ENCODE measurements around the gene MAD1L1. TPM values are rescaled to one million over a fixed set of nuclear protein-coding genes. Genes with fewer than 3 reads are reported as not detected.

MAD1L1 gene
- total RNA-seq, 1 donor from 2014 or later, result 32.3 TPM

DNA sequence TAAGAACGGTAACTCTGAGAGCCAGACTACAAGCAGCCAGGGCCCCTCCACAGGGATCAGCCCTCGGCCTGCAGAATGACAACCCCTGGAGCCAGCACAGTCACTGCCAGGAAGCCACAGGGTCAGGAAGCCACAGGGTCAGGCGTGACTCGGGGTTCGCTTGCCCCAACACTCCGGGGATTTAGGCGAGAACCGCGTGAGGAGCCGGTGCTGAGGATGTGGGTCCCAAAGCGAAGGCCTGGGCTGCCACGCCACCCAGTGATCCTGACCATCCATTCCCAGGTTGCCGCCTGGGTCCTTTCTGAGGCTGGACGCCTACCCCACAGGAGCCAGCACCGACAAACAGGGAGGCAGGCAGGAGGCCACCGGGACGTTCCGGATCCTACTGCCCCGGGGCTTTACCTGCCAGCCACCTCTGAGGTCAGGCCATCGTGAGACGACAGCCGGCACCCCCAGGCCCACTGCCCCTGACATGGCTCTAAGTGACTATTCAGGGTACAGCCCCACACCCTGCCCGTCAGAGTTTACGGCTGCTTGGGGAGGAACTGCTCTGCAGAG lies 334.0 kb downstream of the MAD1L1 start:
- no peak overlapping the region for H3K27ac Mint-ChIP-seq (ENCODE audit: unreplicated experiment)
- TF ChIP-seq, protein P1, sequence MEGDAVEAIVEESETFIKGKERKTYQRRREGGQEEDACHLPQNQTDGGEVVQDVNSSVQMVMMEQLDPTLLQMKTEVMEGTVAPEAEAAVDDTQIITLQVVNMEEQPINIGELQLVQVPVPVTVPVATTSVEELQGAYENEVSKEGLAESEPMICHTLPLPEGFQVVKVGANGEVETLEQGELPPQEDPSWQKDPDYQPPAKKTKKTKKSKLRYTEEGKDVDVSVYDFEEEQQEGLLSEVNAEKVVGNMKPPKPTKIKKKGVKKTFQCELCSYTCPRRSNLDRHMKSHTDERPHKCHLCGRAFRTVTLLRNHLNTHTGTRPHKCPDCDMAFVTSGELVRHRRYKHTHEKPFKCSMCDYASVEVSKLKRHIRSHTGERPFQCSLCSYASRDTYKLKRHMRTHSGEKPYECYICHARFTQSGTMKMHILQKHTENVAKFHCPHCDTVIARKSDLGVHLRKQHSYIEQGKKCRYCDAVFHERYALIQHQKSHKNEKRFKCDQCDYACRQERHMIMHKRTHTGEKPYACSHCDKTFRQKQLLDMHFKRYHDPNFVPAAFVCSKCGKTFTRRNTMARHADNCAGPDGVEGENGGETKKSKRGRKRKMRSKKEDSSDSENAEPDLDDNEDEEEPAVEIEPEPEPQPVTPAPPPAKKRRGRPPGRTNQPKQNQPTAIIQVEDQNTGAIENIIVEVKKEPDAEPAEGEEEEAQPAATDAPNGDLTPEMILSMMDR (IDR thresholded peaks at IDR 0.05; ENCODE audit: insufficient read depth, low read depth, low read length), result no peak
- TF ChIP-seq EZH2 (IDR thresholded peaks at IDR 0.05; ENCODE audit: insufficient read depth, low read length), result no peak
- FAIRE-seq (no peak), DNase-seq (ENCODE audit: low read depth) (no peak)
- no peaks in the 10 kb centered on the region for H3K27me3 Mint-ChIP-seq (ENCODE audit: low read depth, unreplicated experiment)
- Histone ChIP-seq H3K27me3 (ENCODE audit: insufficient read depth, low read length) (no peaks in the 10 kb centered on the region), H3K9me3 (ENCODE audit: insufficient read depth, low read depth, low read length) (no peaks in the 10 kb centered on the region), H3K36me3 (ENCODE audit: insufficient read depth, low read length) (no peaks in the 10 kb centered on the region), H3K27ac (ENCODE audit: low read depth, low read length) (peak overlapping the region; percentile 69), H4K20me1 (ENCODE audit: insufficient read depth, low read length) (peaks cover 3% of the 10 kb centered on the region), H3K9ac (ENCODE audit: low read length) (peak overlapping the region; percentile 49), H3K4me3 (ENCODE audit: insufficient read depth, low read depth, low read length) (no peak overlapping the region), H3K4me2 (ENCODE audit: low read length) (peak overlapping the region; percentile 31), H3K4me1 (ENCODE audit: insufficient read depth, low read length) (peaks cover 20% of the 10 kb centered on the region), H3K79me2 (ENCODE audit: insufficient read depth, low read length) (no peaks in the 10 kb centered on the region), H2AFZ (ENCODE audit: low read depth, low read length) (no peak overlapping the region)
- peaks cover 1% of the 10 kb centered on the region for H3K9me3 Mint-ChIP-seq (ENCODE audit: unreplicated experiment)
- H3K4me1 Mint-ChIP-seq (ENCODE audit: low read depth, unreplicated experiment), result peaks cover 7% of the 10 kb centered on the region
- no peak overlapping the region for H3K4me3 Mint-ChIP-seq (ENCODE audit: unreplicated experiment)
- peaks cover 1% of the 10 kb centered on the region for H3K36me3 Mint-ChIP-seq (ENCODE audit: low read depth, unreplicated experiment)

DNA sequence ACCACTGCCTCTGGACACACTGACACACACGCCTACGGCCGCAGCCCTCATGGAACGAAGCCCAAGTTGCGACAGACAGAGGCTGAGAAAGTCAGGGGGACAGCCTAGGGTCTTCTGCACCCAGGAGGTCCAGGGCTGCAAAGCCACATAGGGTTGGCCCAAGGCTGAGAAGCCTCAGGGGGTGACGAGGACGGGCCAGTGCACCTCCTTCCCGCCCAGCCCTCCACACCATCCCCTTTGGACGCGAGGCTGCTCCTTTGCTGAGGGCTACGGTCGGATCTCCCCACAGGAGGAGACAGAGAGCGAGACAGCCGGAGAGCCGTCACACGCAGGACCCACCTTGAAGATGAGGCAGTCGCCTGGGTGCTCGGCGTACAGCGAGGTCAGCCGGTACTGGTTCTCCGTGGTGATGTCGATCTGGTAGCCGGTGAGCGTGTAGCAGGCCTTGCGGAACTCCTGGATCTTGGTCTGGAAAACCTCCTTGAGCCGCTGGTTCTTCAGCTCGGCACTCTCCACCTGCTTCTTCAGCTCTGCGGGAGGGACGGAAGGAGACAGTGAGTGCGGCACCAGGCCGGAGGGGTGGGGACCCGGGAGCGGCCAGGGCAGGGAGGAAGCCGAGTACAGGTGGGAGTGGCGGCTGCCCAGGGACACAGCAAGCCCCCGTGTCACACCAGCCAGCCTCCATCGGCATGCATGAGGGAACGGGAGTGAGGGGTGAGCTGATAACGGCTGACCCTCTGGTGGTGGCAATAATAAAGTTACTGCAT lies 334.7 kb downstream of the MAD1L1 start:
- H3K36me3 Mint-ChIP-seq (ENCODE audit: low read depth, unreplicated experiment), result peaks cover 1% of the 10 kb centered on the region
- H3K4me1 Mint-ChIP-seq (ENCODE audit: low read depth, unreplicated experiment), result peaks cover 7% of the 10 kb centered on the region
- FAIRE-seq (no peak), DNase-seq (ENCODE audit: low read depth) (no peak)
- H4K20me1 ChIP-seq (ENCODE audit: insufficient read depth, low read length), result peaks cover 3% of the 10 kb centered on the region
- TF ChIP-seq, protein P1 (IDR thresholded peaks at IDR 0.05; ENCODE audit: insufficient read depth, low read depth, low read length), result no peak
- no peak for TF ChIP-seq EZH2 (IDR thresholded peaks at IDR 0.05; ENCODE audit: insufficient read depth, low read length)
- H3K27me3 Mint-ChIP-seq (ENCODE audit: low read depth, unreplicated experiment), result no peaks in the 10 kb centered on the region
- peaks cover 1% of the 10 kb centered on the region for H3K9me3 Mint-ChIP-seq (ENCODE audit: unreplicated experiment)
- peaks cover 20% of the 10 kb centered on the region for H3K4me1 ChIP-seq (ENCODE audit: insufficient read depth, low read length)
- no peak overlapping the region for H3K27ac ChIP-seq (ENCODE audit: low read depth, low read length)
- no peaks in the 10 kb centered on the region for H3K79me2 ChIP-seq (ENCODE audit: insufficient read depth, low read length)
- H3K36me3 ChIP-seq (ENCODE audit: insufficient read depth, low read length), result no peaks in the 10 kb centered on the region
- no peak overlapping the region for H3K4me2 ChIP-seq (ENCODE audit: low read length)
- no peak overlapping the region for H3K4me3 ChIP-seq (ENCODE audit: insufficient read depth, low read depth, low read length)
- no peak overlapping the region for H3K9ac ChIP-seq (ENCODE audit: low read length)
- H3K27me3 ChIP-seq (ENCODE audit: insufficient read depth, low read length), result no peaks in the 10 kb centered on the region
- no peak overlapping the region for H2AFZ ChIP-seq (ENCODE audit: low read depth, low read length)
- H3K4me3 Mint-ChIP-seq (ENCODE audit: unreplicated experiment), result no peak overlapping the region
- no peaks in the 10 kb centered on the region for H3K9me3 ChIP-seq (ENCODE audit: insufficient read depth, low read depth, low read length)
- H3K27ac Mint-ChIP-seq (ENCODE audit: unreplicated experiment), result no peak overlapping the region
